HG02970 (cell line): ENCODE results near the gene REST.
A peak's percentile ranks its signal among the peaks of the same experiment; 100 is the strongest.
"Not testable (repeated sequence)": the region's sequence is repeated elsewhere in the genome, so short reads cannot be mapped to it uniquely, and the experiment has no call there.

Source experiments
- ATAC-seq: cut with Tn5 transposase; IDR thresholded peaks from one replicate; pipeline ENCODE4 v1.9.1; 2021; ENCODE audit warnings: mild to moderate bottlenecking, moderate library complexity, moderate number of reproducible peaks; ENCODE audit not compliant: unreplicated experiment, low FRiP score

The REST gene

GRCh38 chr4:56909086-56909894 lies 1.6 kb downstream of the REST start:
- peak; percentile 16 for ATAC-seq

- ATAC-seq: no peak
These were observed 2.7 kb downstream of the REST start for GRCh38 chr4:56910172-56910967.

GRCh38 chr4:56914336-56914735 lies 6.6 kb downstream of the REST start:
- ATAC-seq: no peak

GRCh38 chr4:56914977-56915376 lies 7.3 kb downstream of the REST start:
- ATAC-seq: not testable (repeated sequence)

GRCh38 chr4:56927196-56927595 lies 19.5 kb downstream of the REST start:
- no peak for ATAC-seq

- no peak for ATAC-seq
These were observed 22.9 kb downstream of the REST start for GRCh38 chr4:56930638-56931037.

- ATAC-seq: no peak
These were observed 24.2 kb downstream of the REST start for GRCh38 chr4:56931924-56932323.

GRCh38 chr4:56937262-56937661 lies 29.6 kb downstream of the REST start:
- ATAC-seq: no peak

- ATAC-seq: not testable (repeated sequence)
These were observed 32.1 kb downstream of the REST start for GRCh38 chr4:56939826-56940225.

- ATAC-seq: no peak
These were observed 32.7 kb downstream of the REST start for GRCh38 chr4:56940403-56940802.

- ATAC-seq: no peak
These were observed 33.3 kb downstream of the REST start for GRCh38 chr4:56940971-56941370.

GRCh38 chr4:56941403-56941802 lies 33.7 kb downstream of the REST start:
- no peak for ATAC-seq

GRCh38 chr4:56953680-56954520 lies 46.2 kb downstream of the REST start:
- no peak for ATAC-seq

GRCh38 chr4:56958111-56958517 lies 50.4 kb downstream of the REST start:
- no peak for ATAC-seq

GRCh38 chr4:56959100-56959499 lies 51.4 kb downstream of the REST start:
- ATAC-seq: no peak

- no peak for ATAC-seq
These were observed 53.4 kb downstream of the REST start for GRCh38 chr4:56961107-56961500.

- no peak for ATAC-seq
These were observed 63.7 kb downstream of the REST start for GRCh38 chr4:56971383-56971782.

GRCh38 chr4:56972389-56972788 lies 64.7 kb downstream of the REST start:
- ATAC-seq: no peak

- ATAC-seq: no peak
These were observed 65.1 kb downstream of the REST start for GRCh38 chr4:56972809-56973208.

GRCh38 chr4:56973336-56973735 lies 65.6 kb downstream of the REST start:
- no peak for ATAC-seq
